Epithelial cell of proximal tubule (primary cell): ENCODE data around the gene RIC1. TPM values are rescaled to one million over a fixed set of nuclear protein-coding genes. Genes with fewer than 3 reads are reported as not detected.
"Not testable (repeated sequence)": the region's sequence is repeated elsewhere in the genome, so short reads cannot be mapped to it uniquely, and the experiment has no call there.

Experiments used
- DNase-seq: peaks from one replicate; pipeline ENCODE4 v3.0.0-alpha.2; 2011; ENCODE audit warnings: low read depth
- H3K4me3 ChIP-seq: 2 replicates; pipeline ENCODE4 v1.5.1; 2011; ENCODE audit warnings: low read depth, mild to moderate bottlenecking, low read length
- CTCF ChIP-seq: conservative IDR thresholded peaks from 2 replicates; pipeline ENCODE4 v1.5.1; 2012; ENCODE audit warnings: low read depth, mild to moderate bottlenecking, low read length
- total RNA-seq: library from RNA; depleted of rRNA; stranded (reverse); fragments of >200 nt; gene quantifications from 2 replicates; pipeline ENCODE4 v1.2.3, GENCODE V29; 2015

The RIC1 gene
- total RNA-seq, 1 donor from 2014 or later = 12.7 TPM

DNA sequence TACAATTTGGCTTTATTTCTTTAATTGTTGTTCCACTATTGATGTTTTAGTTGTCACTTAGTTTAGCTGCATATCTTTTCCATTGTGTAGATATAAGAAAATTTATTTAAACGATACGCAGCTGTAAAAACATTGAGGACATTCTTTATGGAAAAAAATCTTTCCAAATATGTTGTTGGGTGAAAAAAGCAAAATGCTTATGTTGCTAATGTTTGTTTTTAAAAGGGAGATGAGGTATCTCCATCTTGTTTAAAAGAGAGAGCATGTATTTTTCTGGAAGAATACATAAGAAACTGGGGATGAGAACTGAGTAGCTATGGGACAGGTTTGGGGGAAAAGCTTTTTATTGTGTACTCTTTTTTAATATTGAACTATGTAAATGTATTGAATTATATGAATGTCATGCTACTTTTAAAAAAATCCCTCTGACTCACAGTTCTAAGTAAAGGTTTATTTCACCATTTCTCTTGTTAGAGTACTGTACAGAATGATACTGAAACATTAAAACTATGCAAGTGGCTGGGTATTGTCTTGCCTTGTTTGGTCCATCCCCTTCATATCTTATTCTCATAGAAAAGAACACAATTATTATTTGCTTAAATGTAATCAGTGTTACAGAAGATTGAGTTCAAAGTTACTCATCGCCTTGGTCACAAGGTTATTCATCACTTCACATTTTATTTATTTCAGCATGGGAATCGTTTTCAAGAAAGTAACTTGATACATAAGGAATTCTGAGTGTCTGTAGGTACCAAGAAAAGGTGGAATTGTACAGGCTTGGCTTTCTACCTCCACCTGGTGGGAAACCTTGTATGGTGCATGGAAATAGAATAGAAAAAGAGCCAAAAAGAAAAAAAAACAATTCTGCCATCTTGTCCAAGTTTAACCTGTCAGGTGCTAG, 85.8 kb downstream of the RIC1 start:
- H3K4me3 ChIP-seq = no peak overlapping the region
- DNase-seq = peak; percentile 37
- peak; percentile 78 for TF ChIP-seq CTCF

- DNase-seq = no peak
- TF ChIP-seq CTCF = no peak
- H3K4me3 ChIP-seq = no peak overlapping the region
Measured at GRCh38 chr9:5715548-5716127, 86.7 kb downstream of the RIC1 start.

GRCh38 chr9:5717434-5717833, 88.5 kb downstream of the RIC1 start:
- DNase-seq, H3K4me3 ChIP-seq: not testable (repeated sequence)

DNA sequence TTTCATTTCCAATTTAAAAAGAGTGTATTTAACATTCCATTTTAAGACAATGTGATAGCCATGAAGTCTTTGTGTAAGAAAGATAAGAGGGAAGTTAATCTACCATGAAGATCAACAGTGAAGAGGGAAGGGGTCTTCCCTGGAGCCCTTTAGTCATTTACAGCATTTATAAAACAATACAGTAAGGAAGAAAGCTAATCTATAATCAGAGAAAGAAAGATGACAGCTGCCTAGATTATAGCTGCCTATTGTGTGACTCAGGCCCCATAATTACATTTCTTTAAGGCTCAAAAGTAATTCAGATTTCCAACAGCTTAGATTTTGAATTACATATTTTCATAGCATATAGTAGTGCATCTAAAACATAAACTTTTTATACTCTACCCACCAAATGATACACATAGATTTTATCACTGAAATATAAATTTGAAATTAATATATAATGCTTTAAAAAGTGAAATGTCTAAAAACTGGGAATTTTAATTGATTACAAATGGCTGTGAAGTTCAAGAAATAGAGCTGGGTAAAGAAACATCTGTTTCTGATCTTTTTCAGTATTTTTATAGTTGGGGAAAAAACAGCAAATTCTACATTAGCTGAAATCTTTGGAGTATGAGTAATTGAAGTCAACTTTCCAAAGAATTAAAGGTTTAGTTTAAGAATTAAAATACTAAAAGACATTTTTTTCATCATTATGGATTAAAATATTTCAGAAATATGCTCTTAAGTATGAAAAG, 89.6 kb downstream of the RIC1 start:
- H3K4me3 ChIP-seq = no peak overlapping the region
- no peak for DNase-seq
- no peak for TF ChIP-seq CTCF

- DNase-seq = no peak
- no peak for TF ChIP-seq CTCF
- H3K4me3 ChIP-seq = no peak overlapping the region
Measured at GRCh38 chr9:5719100-5719926, 90.4 kb downstream of the RIC1 start.

- DNase-seq = no peak
- no peak for TF ChIP-seq CTCF
- H3K4me3 ChIP-seq = no peak overlapping the region
Measured at GRCh38 chr9:5720151-5720550, 91.2 kb downstream of the RIC1 start.
